ENCODE results near the gene ERP44. TPM values are rescaled to one million over a fixed set of nuclear protein-coding genes. Genes with fewer than 3 reads are reported as not detected.
"Not testable (repeated sequence)": the region's sequence is repeated elsewhere in the genome, so short reads cannot be mapped to it uniquely, and the experiment has no call there.

The ERP44 gene
- polyA plus RNA-seq, 12 donors = 11.1 to 31.8 (median 22.8) TPM; not detected in 1

DNA sequence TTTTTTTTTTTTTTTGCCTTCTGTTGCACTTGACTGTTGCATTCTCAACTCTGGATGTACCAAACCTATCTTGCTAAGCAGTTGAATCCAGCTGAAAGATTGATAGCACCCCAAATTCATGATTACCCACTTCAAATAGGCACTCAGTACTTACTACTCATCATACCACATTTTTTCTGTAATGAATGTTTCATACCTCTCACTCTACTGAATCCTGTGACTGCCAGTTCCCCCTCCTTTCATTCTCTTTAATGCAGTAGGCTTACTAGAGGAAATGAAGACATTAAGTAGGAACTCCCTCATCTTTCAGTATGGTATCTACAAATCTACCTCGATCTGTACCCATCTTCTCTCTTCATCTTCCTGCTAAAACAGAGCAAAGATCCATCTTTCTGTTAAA lies 7.1 kb upstream of the ERP44 start:
- DNase-seq = no peak

DNA sequence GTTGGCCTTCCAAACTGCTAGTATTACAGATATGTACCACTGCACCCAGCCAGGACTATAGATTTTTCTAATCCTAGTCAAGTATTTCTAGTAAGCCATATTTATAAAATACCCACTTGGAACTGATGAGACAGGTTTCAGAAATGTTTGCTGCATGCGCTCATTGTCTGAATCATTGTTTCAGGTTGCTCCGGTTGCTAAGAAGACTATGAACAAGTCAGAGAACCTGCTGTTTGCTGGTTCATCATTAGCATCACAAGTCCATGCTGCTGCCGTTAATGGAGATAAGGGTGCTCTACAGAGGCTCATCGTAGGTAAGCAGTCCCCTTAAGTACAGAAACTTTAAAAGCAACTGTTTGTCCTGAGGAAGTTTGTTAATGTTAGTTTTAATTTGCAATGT lies 5.5 kb upstream of the ERP44 start:
- no peak for DNase-seq

DNA sequence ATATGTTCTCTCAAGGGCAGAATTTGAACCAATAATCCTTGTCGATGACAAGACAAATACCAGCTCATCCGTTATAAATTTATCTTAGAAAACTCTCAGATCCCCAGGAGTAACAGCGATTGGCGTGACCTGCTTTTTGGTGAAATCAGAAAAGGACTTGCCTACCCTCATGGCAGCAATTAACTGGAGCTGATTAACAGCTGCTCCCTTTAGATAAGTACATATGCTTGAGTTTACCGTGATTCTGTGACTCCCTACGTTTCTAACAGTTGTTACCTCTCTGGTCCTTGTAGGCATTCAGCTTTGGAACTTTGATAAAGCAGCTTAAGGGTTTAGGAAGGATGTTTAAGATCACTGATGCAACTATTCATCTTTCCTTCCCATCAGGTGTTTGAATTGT lies 2.8 kb upstream of the ERP44 start:
- DNase-seq = no peak

GRCh38 chr9:100100146-100100667 lies 1.4 kb upstream of the ERP44 start:
- no peak for DNase-seq

GRCh38 chr9:100099722-100100042 lies 882 bp upstream of the ERP44 start:
- no peak for DNase-seq

DNA sequence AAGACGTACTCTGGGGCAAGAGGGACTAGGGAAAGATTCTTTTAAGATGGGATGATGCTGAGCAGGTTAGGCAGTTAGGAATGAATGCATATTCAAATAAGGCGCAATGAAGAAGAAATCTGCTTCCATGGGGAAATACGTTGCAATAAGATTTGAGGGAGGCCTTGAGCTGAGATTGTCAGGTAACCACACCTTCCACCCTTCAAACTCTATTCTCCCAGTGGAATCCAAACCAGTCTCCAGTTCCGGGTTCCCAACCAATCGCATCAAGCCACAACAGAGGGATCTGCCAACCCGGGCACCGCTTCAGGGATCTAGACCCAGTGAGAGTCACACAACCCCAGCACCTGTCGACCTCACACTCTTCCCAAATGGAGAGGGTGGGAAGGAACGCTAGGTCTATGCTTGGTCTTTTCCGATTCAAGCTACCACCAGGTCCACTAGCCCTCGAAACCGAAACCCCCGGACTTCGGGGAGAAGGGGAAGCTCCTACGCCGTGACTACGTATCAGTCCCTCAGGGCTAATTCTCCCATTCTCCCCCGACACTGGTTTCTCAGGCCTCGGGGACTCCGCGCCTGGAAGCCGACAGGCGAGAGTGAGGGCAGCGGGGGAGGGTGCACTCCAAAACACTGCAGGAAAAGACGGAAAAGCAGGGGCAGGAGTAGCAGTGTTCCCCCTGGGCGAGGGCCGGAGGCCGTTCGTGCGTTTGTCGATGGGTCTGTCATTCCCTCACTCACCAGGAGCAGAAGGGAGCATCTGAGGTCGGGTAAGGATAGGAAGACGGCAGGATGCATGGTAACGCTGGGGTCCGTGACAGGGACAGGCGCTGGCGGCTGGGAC lies 534 bp downstream of the ERP44 start:
- DNase-seq = peak; percentile 48

- no peak for DNase-seq
These were observed 2.4 kb downstream of the ERP44 start for GRCh38 chr9:100096378-100096916.

GRCh38 chr9:100094411-100094810 lies 4.4 kb downstream of the ERP44 start:
- not testable (repeated sequence) for DNase-seq

GRCh38 chr9:100092066-100092465 lies 6.7 kb downstream of the ERP44 start:
- DNase-seq = no peak

GRCh38 chr9:100091650-100092049 lies 7.2 kb downstream of the ERP44 start:
- no peak for DNase-seq

DNA sequence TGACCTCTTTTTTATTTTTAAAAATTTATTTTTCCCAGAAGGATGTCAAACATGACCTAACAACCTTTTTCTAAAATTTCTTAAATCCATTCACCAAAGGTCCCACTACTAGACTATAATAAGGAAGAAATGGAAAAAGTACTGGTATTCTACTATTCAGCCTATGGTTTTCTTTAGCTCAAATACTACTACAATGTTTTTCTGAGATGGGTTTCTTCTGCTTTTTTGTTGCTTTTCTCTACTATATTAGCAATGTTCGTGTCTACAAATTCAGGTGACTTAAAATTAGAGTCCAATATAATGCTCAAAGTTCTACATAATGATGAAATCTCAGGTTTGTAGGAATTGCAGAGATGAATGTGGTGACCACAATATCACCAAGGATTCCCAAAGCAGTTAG lies 7.9 kb downstream of the ERP44 start:
- DNase-seq = no peak

DNA sequence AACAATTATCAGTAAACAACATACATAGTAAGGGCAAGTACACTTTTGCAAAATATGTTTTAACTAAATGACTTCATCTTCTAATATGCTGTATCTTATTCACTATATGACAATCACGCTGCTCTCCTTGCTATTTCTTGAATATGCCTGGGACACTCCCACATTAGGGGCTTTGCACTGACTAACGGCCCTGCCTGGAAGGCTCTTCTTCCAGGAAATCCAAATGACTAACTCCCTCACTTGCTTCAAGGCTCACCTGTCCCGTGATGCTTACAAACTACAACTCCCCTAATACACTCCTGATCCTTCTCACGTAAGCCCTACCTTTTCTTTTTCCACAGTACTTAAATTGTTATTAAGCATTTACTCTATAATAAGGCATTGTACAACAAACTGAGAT lies 10.6 kb downstream of the ERP44 start:
- no peak for DNase-seq

DNA sequence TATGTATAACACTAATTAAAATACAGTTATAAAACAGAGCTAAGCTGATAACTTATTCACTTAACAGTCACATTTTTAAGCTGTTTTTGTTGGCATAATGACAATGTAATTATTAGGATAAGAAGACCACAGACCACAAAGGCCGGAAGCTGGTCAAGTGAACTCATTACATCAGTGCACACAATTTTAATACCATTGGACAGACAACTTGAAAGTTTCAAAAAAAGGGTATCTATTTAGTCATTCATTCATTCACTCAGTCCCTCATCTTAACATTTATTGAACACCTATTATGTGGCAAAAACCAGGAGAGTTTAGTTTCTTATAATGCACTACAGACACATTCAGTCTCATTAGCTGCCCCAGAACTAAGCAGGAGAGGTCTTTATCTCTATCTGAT lies 11.6 kb downstream of the ERP44 start:
- no peak for DNase-seq

- DNase-seq = no peak
These were observed 12.6 kb downstream of the ERP44 start for GRCh38 chr9:100086097-100086635.

- DNase-seq = no peak
These were observed 14.1 kb downstream of the ERP44 start for GRCh38 chr9:100084734-100085133.

DNA sequence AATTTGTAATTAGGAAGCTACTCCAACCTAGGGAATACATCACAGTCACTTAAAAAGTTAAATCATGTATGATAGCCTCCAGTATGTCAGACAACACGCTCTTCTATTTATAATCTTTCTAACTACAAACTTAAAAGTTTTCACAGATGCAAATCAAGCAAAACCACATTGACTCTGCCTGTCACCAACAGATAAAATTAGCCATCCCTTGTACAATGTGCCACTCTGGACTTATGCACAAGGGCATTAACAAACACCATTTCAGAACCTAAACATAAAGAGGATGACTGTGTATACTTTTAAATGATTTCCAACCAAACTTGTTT lies 14.7 kb downstream of the ERP44 start:
- DNase-seq = no peak

DNA sequence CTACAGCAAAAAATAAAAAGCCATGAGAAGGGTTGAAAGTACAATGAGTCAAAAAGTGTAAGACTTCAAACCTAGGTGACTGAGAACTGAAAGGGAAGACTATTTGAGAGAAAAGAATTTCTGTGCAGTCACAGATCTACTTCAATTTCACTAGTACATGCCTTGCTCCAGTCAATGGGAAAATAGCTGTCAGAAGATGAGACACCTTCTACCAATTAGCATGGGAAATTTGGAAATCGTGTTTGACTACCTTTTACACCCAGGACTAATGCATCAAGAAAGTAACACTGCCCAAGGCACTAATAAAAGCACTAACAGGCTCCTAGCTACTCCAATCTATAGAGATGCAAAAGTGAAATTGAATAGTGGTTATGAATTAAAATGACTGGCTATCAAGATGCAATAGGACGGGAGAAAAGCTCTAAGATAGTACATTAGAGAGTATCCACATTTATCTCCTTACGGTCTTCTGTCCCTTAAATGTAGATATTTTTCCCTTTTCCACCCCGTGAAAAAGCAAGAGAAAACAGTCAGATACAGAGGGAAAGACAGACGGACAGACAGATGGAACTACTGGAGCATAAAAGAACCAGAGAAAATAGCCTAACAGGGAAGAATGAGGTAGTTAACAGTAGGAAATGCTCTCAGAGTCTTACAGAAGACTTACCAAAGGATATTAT lies 15.2 kb downstream of the ERP44 start:
- DNase-seq = no peak

- DNase-seq = no peak
These were observed 16.0 kb downstream of the ERP44 start for GRCh38 chr9:100082782-100083181.

- DNase-seq = not testable (repeated sequence)
These were observed 22.5 kb downstream of the ERP44 start for GRCh38 chr9:100076256-100076655.

- no peak for DNase-seq
These were observed 23.8 kb downstream of the ERP44 start for GRCh38 chr9:100074989-100075388.

- no peak for DNase-seq
These were observed 24.7 kb downstream of the ERP44 start for GRCh38 chr9:100074093-100074492.

- DNase-seq = no peak
These were observed 26.0 kb downstream of the ERP44 start for GRCh38 chr9:100072805-100073204.

DNA sequence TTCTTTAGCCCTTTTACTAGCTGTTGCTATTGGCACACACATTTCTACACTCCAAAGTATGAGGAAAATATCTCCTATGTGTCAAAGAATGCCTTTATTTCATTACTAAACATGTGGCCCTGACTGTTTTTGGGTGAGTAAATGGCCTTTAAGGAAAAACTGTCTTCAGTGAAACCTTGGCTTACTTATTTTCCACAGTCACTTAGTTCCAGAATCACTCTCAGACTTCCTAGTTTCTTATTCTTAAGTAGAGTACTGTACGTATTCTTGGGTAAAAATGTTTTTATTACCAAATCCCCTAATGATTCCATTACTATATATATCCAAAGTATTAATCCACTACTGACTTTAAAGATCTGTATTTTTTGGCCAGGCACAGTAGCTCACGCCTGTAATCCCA lies 27.5 kb downstream of the ERP44 start:
- peak; percentile 52 for DNase-seq
